GM19463 (cell line): ENCODE measurements around the gene NUMB.

Source experiments
- ATAC-seq: cut with Tn5 transposase; IDR thresholded peaks from one replicate; pipeline ENCODE4 v1.9.1; 2021; ENCODE audit warnings: mild to moderate bottlenecking, moderate library complexity; ENCODE audit not compliant: unreplicated experiment

NUMB gene

GRCh38 chr14:73264080-73264884, 194.1 kb downstream of the NUMB start:
- ATAC-seq, result no peak

- ATAC-seq, result no peak
These were observed 194.7 kb downstream of the NUMB start for GRCh38 chr14:73263606-73264005.

DNA sequence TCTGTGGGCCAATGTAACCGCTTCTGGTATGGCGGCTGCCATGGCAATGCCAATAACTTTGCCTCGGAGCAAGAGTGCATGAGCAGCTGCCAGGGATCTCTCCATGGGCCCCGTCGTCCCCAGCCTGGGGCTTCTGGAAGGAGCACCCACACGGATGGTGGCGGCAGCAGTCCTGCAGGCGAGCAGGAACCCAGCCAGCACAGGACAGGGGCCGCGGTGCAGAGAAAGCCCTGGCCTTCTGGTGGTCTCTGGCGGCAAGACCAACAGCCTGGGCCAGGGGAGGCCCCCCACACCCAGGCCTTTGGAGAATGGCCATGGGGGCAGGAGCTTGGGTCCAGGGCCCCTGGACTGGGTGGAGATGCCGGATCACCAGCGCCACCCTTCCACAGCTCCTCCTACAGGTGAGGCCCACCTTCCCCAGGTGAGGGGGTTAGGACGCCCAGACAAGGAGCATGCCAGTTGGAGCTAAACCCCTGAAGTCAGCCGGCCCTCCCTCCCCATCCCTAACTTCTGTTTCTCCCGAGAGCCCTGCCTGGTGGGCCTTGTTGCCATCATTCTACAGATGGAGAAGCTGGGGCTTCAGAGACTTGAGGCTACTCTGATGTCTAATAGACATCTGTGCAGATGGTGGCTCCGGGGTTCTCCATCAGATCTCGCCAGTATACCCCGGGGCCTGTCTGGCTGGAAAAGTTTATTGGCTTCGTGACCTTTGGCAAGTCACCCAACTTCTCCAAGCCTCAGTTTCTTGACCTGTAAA, 195.7 kb downstream of the NUMB start:
- ATAC-seq, result no peak

DNA sequence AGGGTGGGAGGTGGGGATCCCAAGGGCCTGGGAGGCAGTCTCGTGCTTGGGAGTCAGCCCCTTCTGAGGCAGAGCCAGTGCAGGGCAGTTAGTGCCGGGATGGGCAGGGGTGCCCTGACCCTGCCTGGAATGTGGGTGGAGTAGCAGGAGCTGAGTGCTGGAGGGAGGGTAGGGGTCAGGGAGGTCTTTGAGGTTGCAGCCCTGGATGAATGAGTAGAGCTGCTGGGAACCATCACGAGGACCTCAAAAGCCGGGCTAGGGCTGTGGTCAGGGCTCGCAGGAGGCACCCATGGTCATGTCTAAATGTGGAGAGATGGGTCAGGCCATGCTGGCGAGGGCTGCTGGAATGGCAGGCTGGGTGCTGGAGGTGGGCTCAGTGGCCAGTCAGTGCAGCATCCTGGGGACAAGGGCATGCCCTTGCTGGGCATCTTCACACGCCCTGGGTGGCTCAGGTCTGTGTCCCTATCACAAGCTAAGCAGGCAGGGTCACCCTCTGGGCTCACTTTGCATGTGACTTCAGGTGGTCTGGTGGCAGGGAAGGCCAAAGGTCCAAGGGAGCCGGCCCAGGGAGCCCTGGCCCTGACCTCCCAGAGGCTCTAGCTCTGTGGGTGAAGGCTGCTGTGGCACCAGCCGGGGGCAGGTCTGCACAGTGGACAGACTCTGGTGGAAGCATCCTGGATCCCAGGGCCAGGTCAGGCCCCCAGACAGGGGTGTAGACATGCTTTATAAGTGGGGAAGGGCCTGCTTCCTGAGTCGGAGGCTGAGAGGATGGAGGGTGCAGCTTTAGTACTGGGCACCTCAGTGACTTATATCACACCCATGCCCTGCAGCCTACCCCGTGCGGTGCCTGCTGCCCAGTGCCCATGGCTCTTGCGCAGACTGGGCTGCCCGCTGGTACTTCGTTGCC, 196.6 kb downstream of the NUMB start:
- no peak for ATAC-seq

- ATAC-seq, result no peak
These were observed 197.3 kb downstream of the NUMB start for GRCh38 chr14:73261075-73261474.

GRCh38 chr14:73260574-73260973, 197.8 kb downstream of the NUMB start:
- no peak for ATAC-seq

- no peak for ATAC-seq
These were observed 198.5 kb downstream of the NUMB start for GRCh38 chr14:73259837-73260236.

DNA sequence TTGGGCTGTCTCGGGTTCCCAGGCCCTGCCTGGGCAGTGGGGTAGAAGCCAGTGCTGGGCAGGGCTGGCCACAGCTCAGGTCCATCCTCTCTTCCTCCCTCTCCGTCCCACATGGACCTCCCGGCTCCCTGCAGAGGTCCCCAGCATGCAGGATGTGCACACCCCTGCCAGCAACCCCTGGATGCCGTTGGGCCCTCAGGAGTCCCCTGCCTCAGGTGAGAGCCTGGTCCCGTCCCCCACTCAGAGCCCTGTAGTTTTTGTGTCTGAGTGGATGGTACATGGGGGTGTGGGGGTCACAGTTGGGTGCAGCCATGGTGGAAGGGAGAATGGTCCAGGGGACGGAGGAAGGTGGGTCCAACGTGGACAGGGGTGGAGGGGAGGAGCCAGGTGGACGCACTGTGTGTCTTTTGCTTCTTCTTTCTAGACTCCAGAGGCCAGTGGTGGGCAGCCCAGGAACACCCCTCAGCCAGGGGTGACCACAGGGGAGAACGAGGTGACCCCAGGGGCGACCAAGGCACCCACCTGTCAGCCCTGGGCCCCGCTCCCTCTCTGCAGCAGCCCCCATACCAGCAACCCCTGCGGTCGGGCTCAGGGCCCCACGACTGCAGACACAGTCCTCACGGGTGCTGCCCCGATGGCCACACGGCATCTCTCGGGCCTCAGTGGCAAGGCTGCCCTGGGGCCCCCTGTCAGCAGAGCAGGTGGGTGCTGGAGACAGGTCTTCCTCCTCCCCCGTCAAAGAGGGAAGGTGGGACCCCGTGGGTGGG, 199.3 kb downstream of the NUMB start:
- no peak for ATAC-seq

- no peak for ATAC-seq
These were observed 200.3 kb downstream of the NUMB start for GRCh38 chr14:73258076-73258475.

DNA sequence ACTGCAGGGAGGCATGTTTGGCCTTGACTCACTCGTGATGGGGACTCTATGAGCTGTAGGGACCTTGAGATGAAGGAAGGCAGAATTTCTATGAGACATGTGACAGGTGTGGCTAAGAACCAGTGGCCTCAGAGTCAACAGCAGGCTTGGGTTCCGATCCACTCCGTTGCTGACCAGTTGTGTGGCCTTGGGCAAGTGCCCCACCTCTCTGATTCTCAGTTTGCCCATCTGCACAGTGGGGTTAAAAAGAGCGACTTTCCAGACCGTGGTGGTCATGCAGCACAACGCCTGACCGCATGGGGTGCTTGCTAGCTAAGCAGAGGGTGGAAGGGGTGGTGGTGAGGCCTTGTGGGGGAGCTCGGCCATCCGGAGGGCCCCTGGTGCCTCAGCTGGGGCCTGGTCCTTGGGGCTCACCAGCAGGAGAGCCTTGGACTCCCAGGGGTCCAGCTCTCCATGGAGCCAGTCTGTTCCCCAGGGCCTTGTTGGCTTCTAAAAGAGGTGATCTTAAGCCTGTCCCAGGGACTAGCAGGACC, 202.6 kb downstream of the NUMB start:
- ATAC-seq, result no peak

DNA sequence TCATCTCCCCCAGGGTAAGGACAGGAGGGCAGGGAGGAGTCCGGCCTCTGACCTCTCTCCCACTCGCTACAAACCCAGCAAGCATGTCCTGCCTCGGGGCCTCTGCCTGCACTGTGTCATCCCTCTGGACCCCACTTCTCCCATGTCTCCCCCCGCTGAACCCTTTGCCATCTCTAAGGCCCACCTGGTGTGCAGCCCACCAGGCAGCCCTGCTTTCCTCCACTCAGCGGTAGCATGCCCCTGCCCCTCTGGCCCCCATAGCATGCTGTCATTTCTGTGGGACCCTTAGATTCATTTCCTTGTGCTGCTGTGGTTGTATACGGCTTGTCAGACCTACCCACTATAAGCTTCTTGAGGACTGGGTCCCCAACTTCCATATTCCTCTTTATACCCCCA, 203.3 kb downstream of the NUMB start:
- no peak for ATAC-seq

DNA sequence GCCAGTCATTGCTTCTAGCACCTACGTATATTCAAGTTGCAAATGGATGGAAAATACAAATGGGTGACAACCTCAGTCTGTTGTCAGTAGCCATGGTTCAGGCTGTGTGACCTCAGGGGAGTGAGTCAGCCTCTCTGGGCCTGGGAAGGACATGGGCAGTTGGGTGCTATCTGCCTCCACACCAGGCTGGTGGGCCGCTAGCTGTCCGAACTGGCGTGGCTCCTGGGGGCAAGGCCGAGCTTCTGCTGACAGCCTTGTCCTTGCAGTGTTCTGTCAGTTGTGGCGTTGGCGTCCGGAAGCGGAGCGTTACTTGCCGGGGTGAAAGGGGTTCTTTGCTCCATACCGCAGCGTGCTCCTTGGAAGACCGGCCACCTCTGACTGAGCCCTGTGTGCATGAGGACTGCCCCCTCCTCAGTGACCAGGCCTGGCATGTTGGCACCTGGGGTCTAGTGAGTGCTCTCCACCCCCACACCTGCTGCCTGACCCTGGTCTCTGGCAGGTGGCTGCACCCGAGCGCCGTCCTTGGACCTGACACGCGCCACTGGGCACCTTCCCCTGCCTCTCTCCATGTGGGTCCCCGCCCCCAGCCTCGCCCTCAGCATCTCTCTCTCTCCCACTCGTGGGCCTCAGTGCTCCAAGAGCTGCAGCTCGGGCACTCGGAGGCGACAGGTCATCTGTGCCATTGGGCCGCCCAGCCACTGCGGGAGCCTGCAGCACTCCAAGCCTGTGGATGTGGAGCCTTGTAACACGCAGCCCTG, 203.9 kb downstream of the NUMB start:
- ATAC-seq, result no peak

GRCh38 chr14:73253721-73254120, 204.6 kb downstream of the NUMB start:
- no peak for ATAC-seq

- ATAC-seq, result no peak
These were observed 205.1 kb downstream of the NUMB start for GRCh38 chr14:73253323-73253610.

DNA sequence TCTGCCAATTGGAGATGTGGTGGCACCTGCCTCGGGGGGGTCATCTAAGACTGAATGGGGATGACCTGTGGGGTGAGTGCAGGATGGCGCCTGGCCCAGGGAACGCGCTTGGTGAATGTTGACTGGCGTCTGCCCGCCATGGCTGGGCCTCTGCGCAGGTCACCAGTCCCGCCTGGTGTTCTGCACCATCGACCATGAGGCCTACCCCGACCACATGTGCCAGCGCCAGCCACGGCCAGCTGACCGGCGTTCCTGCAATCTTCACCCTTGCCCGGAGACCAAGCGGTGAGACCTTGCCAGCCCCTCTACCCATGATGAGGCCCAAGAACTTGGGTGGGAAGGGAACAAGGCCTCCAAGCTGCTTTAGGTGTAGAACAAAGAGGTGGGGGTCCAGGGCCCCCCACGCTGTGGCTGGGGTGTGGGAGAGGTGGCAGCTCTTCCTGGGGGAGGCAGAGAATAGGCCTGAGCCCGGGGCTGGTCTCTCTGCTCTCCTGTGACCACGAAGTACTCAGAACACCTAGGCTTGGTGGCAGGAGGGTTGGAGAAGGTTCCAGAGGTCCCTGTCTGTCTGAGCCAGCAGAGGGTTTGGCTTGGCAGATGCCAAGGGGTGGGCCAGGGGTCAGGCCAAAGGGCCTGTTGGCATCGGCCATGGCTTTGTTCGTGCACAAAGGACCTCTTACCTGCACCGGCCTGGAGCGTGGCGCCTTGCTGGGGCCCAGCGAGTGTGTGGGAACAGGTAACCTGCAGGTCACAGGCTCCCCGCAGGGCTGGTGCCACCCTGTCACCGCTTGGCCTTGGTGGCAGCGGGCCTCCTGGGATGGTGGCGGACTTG, 205.6 kb downstream of the NUMB start:
- no peak for ATAC-seq

DNA sequence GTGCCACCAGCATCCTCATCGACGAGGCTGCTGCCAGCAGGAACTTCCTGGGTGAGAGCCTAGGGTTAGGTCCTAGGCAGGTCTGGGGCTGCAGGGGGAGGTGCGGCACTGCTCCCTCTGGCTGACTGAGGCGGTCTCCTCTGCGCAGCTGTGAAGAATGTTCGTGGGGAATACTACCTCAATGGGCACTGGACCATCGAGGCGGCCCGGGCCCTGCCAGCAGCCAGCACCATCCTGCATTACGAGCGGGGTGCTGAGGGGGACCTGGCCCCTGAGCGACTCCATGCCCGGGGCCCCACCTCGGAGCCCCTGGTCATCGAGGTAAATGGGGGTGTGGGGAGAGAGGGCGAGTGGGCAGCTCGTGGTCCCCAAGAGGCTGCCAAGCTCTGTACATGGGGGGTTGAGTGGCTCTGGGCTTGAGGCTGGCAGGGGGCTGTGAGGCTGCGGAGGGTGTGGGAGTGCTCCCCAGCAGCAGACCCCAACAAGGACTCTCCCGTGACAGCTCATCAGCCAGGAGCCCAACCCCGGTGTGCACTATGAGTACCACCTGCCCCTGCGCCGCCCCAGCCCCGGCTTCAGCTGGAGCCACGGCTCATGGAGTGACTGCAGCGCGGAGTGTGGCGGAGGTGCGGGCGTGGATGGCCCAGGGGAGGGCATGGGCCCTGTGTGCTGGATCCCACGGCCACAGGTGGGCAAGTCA, 206.7 kb downstream of the NUMB start:
- ATAC-seq, result no peak

- ATAC-seq, result no peak
These were observed 207.4 kb downstream of the NUMB start for GRCh38 chr14:73250781-73251500.

DNA sequence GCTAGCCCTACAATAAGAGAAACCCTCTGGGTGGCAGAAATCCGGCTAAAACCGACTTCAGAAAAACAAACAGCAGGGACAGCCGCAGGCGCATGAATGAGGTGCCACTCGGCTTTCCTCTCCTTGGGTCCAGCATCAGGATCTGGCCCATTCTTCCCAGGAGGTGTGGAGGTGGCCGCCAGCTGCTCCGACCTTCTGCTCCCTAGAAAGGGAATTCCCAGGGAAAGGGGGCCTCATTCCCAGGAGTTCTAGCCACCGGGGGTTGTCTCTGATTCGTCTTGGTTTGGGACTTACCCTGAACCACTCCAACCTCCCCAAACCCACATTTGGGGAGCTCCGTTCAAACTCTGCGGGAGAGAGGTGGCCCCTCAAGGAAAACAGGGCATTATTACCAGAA, 208.0 kb downstream of the NUMB start:
- no peak for ATAC-seq
